Liver (tissue), 9 donors: ENCODE results near the gene GPR55. TPM values are rescaled to one million over a fixed set of nuclear protein-coding genes. Genes with fewer than 3 reads are reported as not detected.

Source experiments
- DNase-seq: peaks from one replicate; pipeline ENCODE4 v3.0.0-alpha.2; 2017; ENCODE audit warnings: low spot score
- H3K27ac ChIP-seq, 2 donors: one replicate each; pipeline ENCODE4 v1.7.0; 2013; ENCODE audit warnings: inconsistent platforms in 2 of 2, low read length in 2 of 2, control low read depth in 1 of 2, low read depth in 1 of 2, mild to moderate bottlenecking in 1 of 2
- H3K27me3 ChIP-seq, 4 donors: one replicate each; pipeline versions ENCODE4 v1.6.1 to v1.7.0; 2013; ENCODE audit warnings: low read length in 3 of 4, inconsistent platforms in 1 of 4, mild to moderate bottlenecking in 1 of 4, moderate library complexity in 1 of 4; ENCODE audit not compliant: control insufficient read depth in 4 of 4, insufficient read depth in 4 of 4
- H3K36me3 ChIP-seq, 4 donors: one replicate each; pipeline versions ENCODE4 v1.6.1 to v1.7.0; 2013; ENCODE audit warnings: low read length in 3 of 4, mild to moderate bottlenecking in 3 of 4, low read depth in 1 of 4, moderate library complexity in 1 of 4; ENCODE audit not compliant: control insufficient read depth in 4 of 4, insufficient read depth in 3 of 4
- H3K4me1 ChIP-seq, 4 donors: one replicate each; pipeline versions ENCODE4 v1.6.1 to v1.7.0; 2013; ENCODE audit warnings: low read length in 3 of 4, mild to moderate bottlenecking in 3 of 4, moderate library complexity in 1 of 4; ENCODE audit not compliant: control insufficient read depth in 4 of 4, insufficient read depth in 4 of 4
- H3K4me3 ChIP-seq, 3 donors: one replicate each; pipeline versions ENCODE4 v1.6.1 to v1.7.0; 2013; ENCODE audit warnings: low read length in 3 of 3, control low read depth in 1 of 3, low read depth in 1 of 3, mild to moderate bottlenecking in 1 of 3
- H3K9ac ChIP-seq, 2 donors: one replicate each; pipeline ENCODE4 v1.7.0; 2013; ENCODE audit warnings: low read length in 2 of 2, mild to moderate bottlenecking in 2 of 2, moderate library complexity in 2 of 2, control low read depth in 1 of 2, low read depth in 1 of 2
- H3K9me3 ChIP-seq, 4 donors: one replicate each; pipeline versions ENCODE4 v1.6.1 to v1.7.0; 2013; ENCODE audit warnings: low read length in 3 of 4; ENCODE audit not compliant: control insufficient read depth in 4 of 4
- ATF3 ChIP-seq: IDR thresholded peaks from 2 replicates; pipeline ENCODE4 v1.6.1; 2016; ENCODE audit warnings: antibody characterized with exemption
- CTCF ChIP-seq: fragments of 150-350 bp; IDR thresholded peaks from 2 replicates; pipeline ENCODE4 v1.5.1; 2017; ENCODE audit warnings: improper control_type of control experiment, low read depth, low read length; ENCODE audit not compliant: missing input control
- EGR1 ChIP-seq, 2 donors: IDR thresholded peaks; 2 replicates each; pipeline ENCODE4 v1.6.1; 2016 to 2018; ENCODE audit warnings: antibody characterized with exemption in 2 of 2, low read depth in 2 of 2
- FOXA1 ChIP-seq: IDR thresholded peaks from 2 replicates; pipeline ENCODE4 v1.6.1; 2016; ENCODE audit warnings: antibody characterized with exemption
- FOXA2 ChIP-seq: IDR thresholded peaks from 2 replicates; pipeline ENCODE4 v1.6.1; 2016; ENCODE audit warnings: antibody characterized with exemption
- GABPA ChIP-seq, 2 donors: IDR thresholded peaks in 1 of 2; conservative IDR thresholded peaks in 1 of 2; 2 replicates each; pipeline ENCODE4 v1.6.1; 2016; ENCODE audit warnings: antibody characterized with exemption in 2 of 2, mild to moderate bottlenecking in 1 of 2, moderate library complexity in 1 of 2
- HNF4A ChIP-seq, 2 donors: conservative IDR thresholded peaks; 2 replicates each; pipeline ENCODE4 v1.6.1; 2016; ENCODE audit warnings: antibody characterized with exemption in 2 of 2, mild to moderate bottlenecking in 2 of 2
- HNF4G ChIP-seq: IDR thresholded peaks from 2 replicates; pipeline ENCODE4 v1.6.1; 2016; ENCODE audit warnings: antibody characterized with exemption
- JUND ChIP-seq, 2 donors: IDR thresholded peaks; 2 replicates each; pipeline ENCODE4 v1.6.1; 2016; ENCODE audit warnings: antibody characterized with exemption in 2 of 2
- NR2F2 ChIP-seq: IDR thresholded peaks from 2 replicates; pipeline ENCODE4 v1.6.1; 2016; ENCODE audit warnings: antibody characterized with exemption
- RAD21 ChIP-seq, 2 donors: IDR thresholded peaks; 2 replicates each; pipeline ENCODE4 v1.6.1; 2016; ENCODE audit warnings: antibody characterized with exemption in 2 of 2, mild to moderate bottlenecking in 2 of 2
- SP1 ChIP-seq: IDR thresholded peaks from 2 replicates; pipeline ENCODE4 v1.6.1; 2018; ENCODE audit warnings: antibody characterized with exemption, mild to moderate bottlenecking
- TAF1 ChIP-seq: conservative IDR thresholded peaks from 2 replicates; pipeline ENCODE4 v1.6.1; 2016; ENCODE audit warnings: antibody characterized with exemption, mild to moderate bottlenecking
- YY1 ChIP-seq: IDR thresholded peaks from 2 replicates; pipeline ENCODE4 v1.6.1; 2016; ENCODE audit warnings: antibody characterized with exemption, mild to moderate bottlenecking
- WGBS: extraction: QIAGEN DNeasy Blood & Tissue Kit; methylation state at CpG from one replicate; pipeline ENCODE4 v1.1.7; 2013; 5-methylcytosine and 5-hydroxymethylcytosine counted together
- polyA plus RNA-seq, 2 donors: library from polyadenylated mRNA; stranded (reverse) in 1 of 2; unstranded in 1 of 2; fragments of 200-250 nt in 1 of 2; fragments of >200 nt in 1 of 2; fragmentation: Nextera tagmentation in 1 of 2; extraction: Ambion mirVana in 1 of 2; gene quantifications; one replicate each; pipeline versions ENCODE4 v1.2.1 to v1.2.3, GENCODE V29; 2013 to 2015
- total RNA-seq, 2 donors: library from RNA; depleted of rRNA; stranded (reverse); fragments of >200 nt; gene quantifications; one replicate each; pipeline ENCODE4 v1.2.3, GENCODE V29; 2014
- TF ChIP-seq, protein P1 (sequence below): IDR thresholded peaks from 2 replicates; pipeline ENCODE4 v1.6.1; 2016; ENCODE audit warnings: antibody characterized with exemption, mild to moderate bottlenecking
- TF ChIP-seq, protein P2 (sequence below): IDR thresholded peaks from 2 replicates; pipeline ENCODE4 v1.6.1; 2016; ENCODE audit warnings: antibody characterized with exemption
- donor health status: healthy.
- donor health status: healthy.
- donor health status: healthy.
- donor health status: healthy.
- donor health status: healthy.

Gene GPR55
- total and polyA plus RNA-seq, 4 donors = 0.05 to 0.17 (median 0.10) TPM; not detected in 1

GRCh38 chr2:230954746-230955145, 29.7 kb upstream of the GPR55 start:
- H3K36me3 ChIP-seq = no peaks in the 10 kb centered on the region
- H3K9ac ChIP-seq = no peak overlapping the region
- peaks cover 0 to 6% (median 1%) of the 10 kb centered on the region in 4 donors for H3K4me1 ChIP-seq
- H3K27me3 ChIP-seq = peaks cover 0 to 15% (median 3%) of the 10 kb centered on the region in 4 donors
- no peak overlapping the region for H3K27ac ChIP-seq
- H3K9me3 ChIP-seq = no peaks in the 10 kb centered on the region
- TF ChIP-seq TAF1 (no peak), EGR1 (IDR thresholded peaks at IDR 0.05; ENCODE audit: low read depth in 2 of 2) (no peak), FOXA1 (no peak), SP1 (no peak), HNF4A (conservative IDR thresholded peaks at IDR 0.05) (no peak), NR2F2 (no peak), FOXA2 (no peak), GABPA (IDR thresholded peaks at IDR 0.05 in 1 of 2, conservative IDR thresholded peaks at IDR 0.05 in 1 of 2) (no peak), ATF3 (no peak), JUND (IDR thresholded peaks at IDR 0.05) (no peak)
- TF ChIP-seq, protein P1, sequence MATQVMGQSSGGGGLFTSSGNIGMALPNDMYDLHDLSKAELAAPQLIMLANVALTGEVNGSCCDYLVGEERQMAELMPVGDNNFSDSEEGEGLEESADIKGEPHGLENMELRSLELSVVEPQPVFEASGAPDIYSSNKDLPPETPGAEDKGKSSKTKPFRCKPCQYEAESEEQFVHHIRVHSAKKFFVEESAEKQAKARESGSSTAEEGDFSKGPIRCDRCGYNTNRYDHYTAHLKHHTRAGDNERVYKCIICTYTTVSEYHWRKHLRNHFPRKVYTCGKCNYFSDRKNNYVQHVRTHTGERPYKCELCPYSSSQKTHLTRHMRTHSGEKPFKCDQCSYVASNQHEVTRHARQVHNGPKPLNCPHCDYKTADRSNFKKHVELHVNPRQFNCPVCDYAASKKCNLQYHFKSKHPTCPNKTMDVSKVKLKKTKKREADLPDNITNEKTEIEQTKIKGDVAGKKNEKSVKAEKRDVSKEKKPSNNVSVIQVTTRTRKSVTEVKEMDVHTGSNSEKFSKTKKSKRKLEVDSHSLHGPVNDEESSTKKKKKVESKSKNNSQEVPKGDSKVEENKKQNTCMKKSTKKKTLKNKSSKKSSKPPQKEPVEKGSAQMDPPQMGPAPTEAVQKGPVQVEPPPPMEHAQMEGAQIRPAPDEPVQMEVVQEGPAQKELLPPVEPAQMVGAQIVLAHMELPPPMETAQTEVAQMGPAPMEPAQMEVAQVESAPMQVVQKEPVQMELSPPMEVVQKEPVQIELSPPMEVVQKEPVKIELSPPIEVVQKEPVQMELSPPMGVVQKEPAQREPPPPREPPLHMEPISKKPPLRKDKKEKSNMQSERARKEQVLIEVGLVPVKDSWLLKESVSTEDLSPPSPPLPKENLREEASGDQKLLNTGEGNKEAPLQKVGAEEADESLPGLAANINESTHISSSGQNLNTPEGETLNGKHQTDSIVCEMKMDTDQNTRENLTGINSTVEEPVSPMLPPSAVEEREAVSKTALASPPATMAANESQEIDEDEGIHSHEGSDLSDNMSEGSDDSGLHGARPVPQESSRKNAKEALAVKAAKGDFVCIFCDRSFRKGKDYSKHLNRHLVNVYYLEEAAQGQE = no peak
- TF ChIP-seq, protein P2, sequence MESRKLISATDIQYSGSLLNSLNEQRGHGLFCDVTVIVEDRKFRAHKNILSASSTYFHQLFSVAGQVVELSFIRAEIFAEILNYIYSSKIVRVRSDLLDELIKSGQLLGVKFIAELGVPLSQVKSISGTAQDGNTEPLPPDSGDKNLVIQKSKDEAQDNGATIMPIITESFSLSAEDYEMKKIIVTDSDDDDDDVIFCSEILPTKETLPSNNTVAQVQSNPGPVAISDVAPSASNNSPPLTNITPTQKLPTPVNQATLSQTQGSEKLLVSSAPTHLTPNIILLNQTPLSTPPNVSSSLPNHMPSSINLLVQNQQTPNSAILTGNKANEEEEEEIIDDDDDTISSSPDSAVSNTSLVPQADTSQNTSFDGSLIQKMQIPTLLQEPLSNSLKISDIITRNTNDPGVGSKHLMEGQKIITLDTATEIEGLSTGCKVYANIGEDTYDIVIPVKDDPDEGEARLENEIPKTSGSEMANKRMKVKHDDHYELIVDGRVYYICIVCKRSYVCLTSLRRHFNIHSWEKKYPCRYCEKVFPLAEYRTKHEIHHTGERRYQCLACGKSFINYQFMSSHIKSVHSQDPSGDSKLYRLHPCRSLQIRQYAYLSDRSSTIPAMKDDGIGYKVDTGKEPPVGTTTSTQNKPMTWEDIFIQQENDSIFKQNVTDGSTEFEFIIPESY = no peak
- no peak overlapping the region for H3K4me3 ChIP-seq
- no peak for DNase-seq

GRCh38 chr2:230953845-230954244, 28.8 kb upstream of the GPR55 start:
- DNase-seq = no peak
- H3K27ac ChIP-seq = no peak overlapping the region
- H3K9me3 ChIP-seq = no peaks in the 10 kb centered on the region
- no peaks in the 10 kb centered on the region for H3K36me3 ChIP-seq
- peaks cover 0 to 14% (median 2%) of the 10 kb centered on the region in 4 donors for H3K27me3 ChIP-seq
- no peak overlapping the region for H3K4me3 ChIP-seq
- no peak overlapping the region for H3K9ac ChIP-seq
- WGBS = 76% methylated on average over 9 of the region's 9 CpGs
- no peak for TF ChIP-seq CTCF
- no peak for TF ChIP-seq SP1
- TF ChIP-seq RAD21 (IDR thresholded peaks at IDR 0.05) = no peak
- TF ChIP-seq, protein P1 = no peak
- no peak for TF ChIP-seq EGR1 (IDR thresholded peaks at IDR 0.05; ENCODE audit: low read depth in 2 of 2)
- TF ChIP-seq YY1 = no peak
- no peak for TF ChIP-seq HNF4G
- no peak for TF ChIP-seq JUND (IDR thresholded peaks at IDR 0.05)
- TF ChIP-seq GABPA (IDR thresholded peaks at IDR 0.05 in 1 of 2, conservative IDR thresholded peaks at IDR 0.05 in 1 of 2) = no peak
- TF ChIP-seq NR2F2 = no peak
- H3K4me1 ChIP-seq = peaks cover 0 to 6% (median 1%) of the 10 kb centered on the region in 4 donors
